Measurements from ENCODE around the gene CTSE.

Gene CTSE

DNA sequence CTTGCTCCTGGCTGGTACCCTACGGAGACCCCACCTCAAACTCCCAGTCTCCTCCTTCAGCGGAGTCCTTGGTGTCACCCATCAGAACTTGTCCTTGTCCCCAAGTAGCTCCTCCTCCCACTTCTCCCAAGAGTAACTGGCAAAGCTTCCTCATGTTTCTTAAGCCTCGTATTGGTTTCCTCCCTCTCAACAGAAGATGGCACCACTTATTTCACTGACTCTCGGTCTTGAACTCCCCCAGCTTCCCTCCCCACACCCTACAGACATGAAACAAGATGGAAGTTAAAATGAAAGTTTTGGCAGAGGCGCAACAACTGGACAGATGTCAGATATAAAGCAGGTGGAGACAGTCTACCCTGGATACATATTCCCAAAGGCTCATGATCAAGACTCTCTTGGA lies 33.9 kb downstream of the CTSE start:
- Histone ChIP-seq H3K27me3 (no peaks in the 10 kb centered on the region), H3K36me3 (no peaks in the 10 kb centered on the region), H3K27ac (no peak overlapping the region), H3K4me1 (ENCODE audit: control insufficient read depth in 1 of 2, insufficient read depth in 1 of 2, low read depth in 1 of 2, low read length in 1 of 2) (no peaks in the 10 kb centered on the region), H3K9me3 (no peaks in the 10 kb centered on the region), H3K4me3 (ENCODE audit: low read depth in 1 of 2, low read length in 1 of 2) (no peak overlapping the region)
- TF ChIP-seq, protein P1, sequence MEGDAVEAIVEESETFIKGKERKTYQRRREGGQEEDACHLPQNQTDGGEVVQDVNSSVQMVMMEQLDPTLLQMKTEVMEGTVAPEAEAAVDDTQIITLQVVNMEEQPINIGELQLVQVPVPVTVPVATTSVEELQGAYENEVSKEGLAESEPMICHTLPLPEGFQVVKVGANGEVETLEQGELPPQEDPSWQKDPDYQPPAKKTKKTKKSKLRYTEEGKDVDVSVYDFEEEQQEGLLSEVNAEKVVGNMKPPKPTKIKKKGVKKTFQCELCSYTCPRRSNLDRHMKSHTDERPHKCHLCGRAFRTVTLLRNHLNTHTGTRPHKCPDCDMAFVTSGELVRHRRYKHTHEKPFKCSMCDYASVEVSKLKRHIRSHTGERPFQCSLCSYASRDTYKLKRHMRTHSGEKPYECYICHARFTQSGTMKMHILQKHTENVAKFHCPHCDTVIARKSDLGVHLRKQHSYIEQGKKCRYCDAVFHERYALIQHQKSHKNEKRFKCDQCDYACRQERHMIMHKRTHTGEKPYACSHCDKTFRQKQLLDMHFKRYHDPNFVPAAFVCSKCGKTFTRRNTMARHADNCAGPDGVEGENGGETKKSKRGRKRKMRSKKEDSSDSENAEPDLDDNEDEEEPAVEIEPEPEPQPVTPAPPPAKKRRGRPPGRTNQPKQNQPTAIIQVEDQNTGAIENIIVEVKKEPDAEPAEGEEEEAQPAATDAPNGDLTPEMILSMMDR (IDR thresholded peaks at IDR 0.05), result no peak

DNA sequence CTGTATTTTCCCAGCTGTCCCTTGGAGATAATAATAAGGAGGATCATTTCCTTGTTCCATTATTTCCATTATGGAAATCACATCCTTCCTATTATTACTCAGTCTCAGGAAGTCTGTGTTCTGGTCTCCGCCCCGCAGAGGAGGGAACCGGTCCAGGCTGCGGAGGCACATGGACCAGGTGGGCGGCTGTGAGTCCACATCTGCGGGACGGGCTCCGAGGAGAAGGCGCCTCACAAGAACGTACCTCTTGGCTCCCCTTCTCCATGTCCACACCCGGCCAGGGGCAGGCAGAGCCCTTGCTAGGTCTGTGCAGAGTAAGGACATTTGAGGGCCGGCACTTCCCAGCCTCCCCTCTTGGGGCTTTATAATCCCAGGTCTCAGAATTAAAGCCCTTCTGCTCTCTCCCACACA lies 35.1 kb downstream of the CTSE start:
- no peaks in the 10 kb centered on the region for H3K36me3 ChIP-seq
- no peak overlapping the region for H3K27ac ChIP-seq
- H3K27me3 ChIP-seq, result no peaks in the 10 kb centered on the region
- no peaks in the 10 kb centered on the region for H3K9me3 ChIP-seq
- no peak overlapping the region for H3K4me3 ChIP-seq (ENCODE audit: low read depth in 1 of 2, low read length in 1 of 2)
- H3K4me1 ChIP-seq (ENCODE audit: control insufficient read depth in 1 of 2, insufficient read depth in 1 of 2, low read depth in 1 of 2, low read length in 1 of 2), result no peaks in the 10 kb centered on the region
- TF ChIP-seq, protein P1 (IDR thresholded peaks at IDR 0.05), result no peak

DNA sequence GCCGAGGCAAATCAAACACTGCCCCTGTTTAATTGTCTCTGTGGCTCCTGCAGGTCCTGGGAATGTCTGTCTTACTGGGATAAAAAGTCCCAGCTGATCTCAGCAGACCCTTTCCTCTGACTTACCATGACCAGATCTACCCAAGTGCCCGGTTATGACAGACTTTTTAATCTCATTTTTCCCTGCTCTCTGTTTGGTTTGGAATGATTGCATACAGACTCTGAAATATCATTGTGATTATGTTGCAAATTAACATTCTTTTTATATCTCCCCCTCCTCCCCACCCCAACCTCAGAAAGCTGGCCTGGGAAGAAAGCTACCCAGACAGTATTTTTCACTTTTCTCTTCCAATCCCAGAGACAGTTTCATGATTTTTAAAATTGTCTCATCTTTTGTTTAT lies 36.8 kb downstream of the CTSE start:
- TF ChIP-seq, protein P1 (IDR thresholded peaks at IDR 0.05), result no peak
- no peaks in the 10 kb centered on the region for H3K27me3 ChIP-seq

DNA sequence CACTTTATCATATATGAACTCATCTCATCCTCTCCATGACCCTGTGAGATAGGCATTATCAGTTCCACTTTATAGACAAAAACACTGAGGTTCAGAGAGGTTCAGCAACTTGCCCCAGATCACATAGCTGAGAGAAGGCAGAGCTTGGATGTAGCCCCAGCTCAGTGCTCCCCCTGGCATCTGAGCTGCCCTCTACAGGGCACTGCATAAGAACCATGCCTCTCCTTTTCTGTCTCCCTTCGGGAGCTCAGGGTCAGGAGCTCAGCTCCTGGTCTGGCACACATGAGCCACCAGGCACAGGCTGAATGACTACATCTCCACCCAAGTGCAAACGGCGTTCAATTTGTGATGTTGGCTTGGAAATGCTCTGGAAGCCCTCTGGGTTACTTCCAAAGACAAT lies 37.4 kb downstream of the CTSE start:
- Histone ChIP-seq H3K27ac (no peak overlapping the region), H3K36me3 (no peaks in the 10 kb centered on the region), H3K4me1 (ENCODE audit: control insufficient read depth in 1 of 2, insufficient read depth in 1 of 2, low read depth in 1 of 2, low read length in 1 of 2) (no peaks in the 10 kb centered on the region), H3K9me3 (no peaks in the 10 kb centered on the region), H3K27me3 (no peaks in the 10 kb centered on the region), H3K4me3 (ENCODE audit: low read depth in 1 of 2, low read length in 1 of 2) (no peak overlapping the region)
- TF ChIP-seq, protein P1 (IDR thresholded peaks at IDR 0.05), result no peak

More for the DNA sequence above, 36.8 kb downstream of the CTSE start:
- no peaks in the 10 kb centered on the region for H3K36me3 ChIP-seq
- no peaks in the 10 kb centered on the region for H3K4me1 ChIP-seq (ENCODE audit: control insufficient read depth in 1 of 2, insufficient read depth in 1 of 2, low read depth in 1 of 2, low read length in 1 of 2)
- no peaks in the 10 kb centered on the region for H3K9me3 ChIP-seq
- H3K4me3 ChIP-seq (ENCODE audit: low read depth in 1 of 2, low read length in 1 of 2), result no peak overlapping the region
- no peak overlapping the region for H3K27ac ChIP-seq

DNA sequence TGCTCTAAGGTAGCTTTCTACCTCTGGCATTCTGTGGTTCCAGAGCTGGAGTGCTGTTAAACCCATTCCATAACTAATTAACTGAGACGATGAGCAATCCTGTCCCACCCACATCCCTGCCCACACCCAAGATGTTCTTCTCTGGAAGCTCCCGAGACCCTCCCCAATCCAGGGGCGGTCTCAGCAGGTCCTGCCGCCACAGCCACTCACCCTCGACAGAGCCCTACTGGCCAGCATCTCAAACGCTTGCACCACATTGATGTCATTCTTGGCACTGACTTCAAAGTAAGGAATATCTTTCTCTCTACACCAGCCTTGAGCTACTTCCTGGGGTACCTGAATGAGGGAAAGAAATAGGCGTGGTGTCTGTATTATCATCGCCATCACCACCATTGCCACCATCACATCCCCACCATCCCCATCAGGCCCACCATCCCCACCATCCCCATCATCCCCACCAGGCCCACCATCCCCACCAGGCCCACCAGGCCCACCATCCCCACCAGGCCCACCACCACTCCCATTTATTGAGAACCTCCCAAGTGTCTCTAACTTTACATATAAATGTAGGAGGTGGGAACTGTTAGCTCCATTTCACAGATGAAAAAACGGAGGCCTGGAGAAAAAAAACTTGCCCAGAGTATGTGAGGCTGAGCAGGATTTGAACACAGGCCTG lies 38.2 kb downstream of the CTSE start:
- no peak overlapping the region for H3K4me3 ChIP-seq (ENCODE audit: low read depth in 1 of 2, low read length in 1 of 2)
- H3K27ac ChIP-seq, result no peak overlapping the region
- H3K4me1 ChIP-seq (ENCODE audit: control insufficient read depth in 1 of 2, insufficient read depth in 1 of 2, low read depth in 1 of 2, low read length in 1 of 2), result no peaks in the 10 kb centered on the region
- H3K9me3 ChIP-seq, result no peaks in the 10 kb centered on the region
- no peaks in the 10 kb centered on the region for H3K36me3 ChIP-seq
- TF ChIP-seq, protein P1 (IDR thresholded peaks at IDR 0.05), result no peak
- no peaks in the 10 kb centered on the region for H3K27me3 ChIP-seq
